Activated naive CD4-positive, alpha-beta T cell treated with anti-CD3 and anti-CD28 coated beads, Interleukin-2, amount 10 ng/mL, durations not matched to agents 5 hours and 36 hours (primary cell): ENCODE results near the gene PCAT6. TPM values are rescaled to one million over a fixed set of nuclear protein-coding genes. Genes with fewer than 3 reads are reported as not detected.

Experiments
- total RNA-seq, 2 experiments: library from RNA; stranded (reverse); gene quantifications; one replicate each; pipeline ENCODE4 v1.2.3, GENCODE V29; 2021

Gene PCAT6
- total RNA-seq, result 1 to 10 TPM in 1 of 2 experiments, under 1 TPM in 1; 0.79 to 1.8 TPM

GRCh38 chr1:202810615-202811295 lies at the start of gene PCAT6:
TSS of gene PCAT6 (plus strand) at chr1:202810954.

GRCh38 chr1:202807926-202808757 lies 2.6 kb upstream of the PCAT6 start, which contains the start of gene KDM5B:
TSS of gene KDM5B (minus strand) at chr1:202808421. CDS start at chr1:202808305, 116 bp downstream.

Other genes starting within 250 kb of the PCAT6 start
- not detected for gene SYT2, start 100.5 kb upstream of the PCAT6 start, total RNA-seq
- 10 to 100 TPM; 55.2 to 66.6 TPM for gene KDM5B, start 2.5 kb upstream of the PCAT6 start, total RNA-seq
- gene RABIF, start 78.2 kb downstream of the PCAT6 start, total RNA-seq, result 10 to 100 TPM; 13.7 to 14.5 TPM
- 10 to 100 TPM; 22.6 to 26.2 TPM for gene KLHL12, start 116.3 kb downstream of the PCAT6 start, total RNA-seq
- 10 to 100 TPM; 50.6 to 57.0 TPM for gene ADIPOR1, start 147.4 kb downstream of the PCAT6 start, total RNA-seq
- gene CYB5R1, start 156.3 kb downstream of the PCAT6 start, total RNA-seq, result 10 to 100 TPM; 22.8 to 23.6 TPM
- 10 to 100 TPM; 62.5 to 68.8 TPM for gene TMEM183A, start 196.4 kb downstream of the PCAT6 start, total RNA-seq
- gene PPFIA4, start 215.5 kb downstream of the PCAT6 start, total RNA-seq, result 10 to 100 TPM; 45.8 to 46.9 TPM